Measurements from ENCODE around the gene ZFYVE9. TPM values are rescaled to one million over a fixed set of nuclear protein-coding genes. Genes with fewer than 3 reads are reported as not detected.

ZFYVE9 gene
- total and polyA plus RNA-seq, 2 of the 4 experiments (the other 2 are of a cell fraction) = 8.3 to 28.7 TPM

- intact Hi-C loops (cut with micrococcal nuclease) = no loop called here
- no peak for TF ChIP-seq POLR2A (IDR thresholded peaks at IDR 0.05; ENCODE audit: low read depth, low read length)
- TF ChIP-seq CEBPB (IDR thresholded peaks at IDR 0.05; ENCODE audit: low read depth, low read length) = no peak
- no peak for TF ChIP-seq BHLHE40 (IDR thresholded peaks at IDR 0.05; ENCODE audit: low read depth, low read length)
- no peak for TF ChIP-seq MAZ (IDR thresholded peaks at IDR 0.05; ENCODE audit: borderline replicate concordance, low read depth, low read length)
- no peak for TF ChIP-seq CTCF (conservative IDR thresholded peaks at IDR 0.05; ENCODE audit: low read depth, low read length)
- TF ChIP-seq CHD1 (IDR thresholded peaks at IDR 0.05; ENCODE audit: low read depth, low read length) = no peak
- TF ChIP-seq USF2 (IDR thresholded peaks at IDR 0.05; ENCODE audit: low read depth, low read length) = no peak
- TF ChIP-seq SMC3 (IDR thresholded peaks at IDR 0.05; ENCODE audit: low read depth, low read length) = no peak
- no peak for TF ChIP-seq MXI1 (IDR thresholded peaks at IDR 0.05; ENCODE audit: borderline replicate concordance, low read depth, low read length)
- no peak for TF ChIP-seq MAFK (IDR thresholded peaks at IDR 0.05; ENCODE audit: low read depth, low read length)
- no peak for TF ChIP-seq RFX5 (IDR thresholded peaks at IDR 0.05; ENCODE audit: low read depth, low read length)
- TF ChIP-seq RAD21 (IDR thresholded peaks at IDR 0.05; ENCODE audit: low read length) = no peak
- no peak for TF ChIP-seq NFE2L2 (IDR thresholded peaks at IDR 0.05; ENCODE audit: low read depth, low read length)
- no peak for TF ChIP-seq RCOR1 (IDR thresholded peaks at IDR 0.05; ENCODE audit: insufficient replicate concordance, low read length)
- no peak for TF ChIP-seq ELK1 (IDR thresholded peaks at IDR 0.05; ENCODE audit: borderline replicate concordance, low read depth, low read length)
- no peak for TF ChIP-seq FOS (IDR thresholded peaks at IDR 0.05; ENCODE audit: low read depth, low read length)
These were observed 202.1 kb downstream of the ZFYVE9 start for GRCh38 chr1:52343979-52344378.

More at GRCh38 chr1:52343979-52344378, 202.1 kb downstream of the ZFYVE9 start:
- no TSS peak for BruUV-seq (replicated peaks)
- dilution Hi-C loops (cut with HindIII; ENCODE audit: low sequenced_read_pairs, unreplicated experiment) = no loop called here
- Histone ChIP-seq H3K9ac (ENCODE audit: low read depth, low read length) (no peak overlapping the region), H4K8ac (ENCODE audit: low read depth in 2 of 2, low read length in 2 of 2) (no peak overlapping the region), H2BK15ac (ENCODE audit: low read depth, low read length) (no peak overlapping the region), H4K20me1 (ENCODE audit: insufficient read depth, low read length) (no peaks in the 10 kb centered on the region), H3K4me2 (ENCODE audit: low read depth, low read length) (no peak overlapping the region), H3K27me3 (ENCODE audit: control insufficient read depth, insufficient read depth, low read length) (no peaks in the 10 kb centered on the region), H2AK9ac (replicated peaks; ENCODE audit: low read depth, low read length, poor library complexity) (no peak overlapping the region), H3K27ac (ENCODE audit: insufficient read depth, low read length) (no peak overlapping the region), H3K23ac (ENCODE audit: low read depth, low read length) (no peak overlapping the region), H3K9me3 (ENCODE audit: control insufficient read depth, insufficient read depth, low read length) (no peaks in the 10 kb centered on the region), H3K18ac (ENCODE audit: low read depth, low read length) (no peak overlapping the region), H3K56ac (ENCODE audit: extremely low read depth, insufficient read depth, low read length) (no peak overlapping the region), H3K36me3 (ENCODE audit: control insufficient read depth, insufficient read depth, low read length) (peaks cover 7% of the 10 kb centered on the region), H2BK120ac (ENCODE audit: low read depth, low read length) (no peak overlapping the region), H3K79me1 (ENCODE audit: low read depth in 1 of 2, low read length in 2 of 2) (no peaks in the 10 kb centered on the region), H2AFZ (replicated peaks; ENCODE audit: low read length, poor library complexity) (no peak overlapping the region), H3K14ac (replicated peaks; ENCODE audit: low read depth, low read length) (no peak overlapping the region), H4K91ac (ENCODE audit: insufficient read depth, low read depth, low read length) (no peak overlapping the region), H3K4ac (ENCODE audit: low read depth, low read length) (no peak overlapping the region), H4K5ac (ENCODE audit: low read depth, low read length) (no peak overlapping the region), H2BK20ac (ENCODE audit: low read depth, low read length) (no peak overlapping the region), H2BK5ac (ENCODE audit: low read depth, low read length, poor library complexity, severe bottlenecking) (no peak overlapping the region), H2AK5ac (ENCODE audit: low read depth, low read length) (no peak overlapping the region), H3K4me1 (ENCODE audit: control insufficient read depth, insufficient read depth, low read length) (no peaks in the 10 kb centered on the region; the same call in 1 of the 2 replicates), H3K4me3 (ENCODE audit: insufficient read depth, low read depth, low read length) (no peak overlapping the region), H3K9me1 (ENCODE audit: insufficient read depth, low read length) (peaks cover 7% of the 10 kb centered on the region; the same call in 1 of the 2 replicates)
- DNase-seq (no peak), ATAC-seq (ENCODE audit: low read depth) (no peak)
- in situ Hi-C loops (cut with MboI; ENCODE audit: low sequenced_read_pairs) = no loop called here
- no CpG with 5 or more reads among the region's 3 CpGs for WGBS, 2 experiments (ENCODE audit: extremely low coverage in 2 of 2, insufficient read length in 1 of 2)
- POLR2A ChIA-PET (ENCODE audit: unreplicated experiment) = no interaction called here
- CTCF ChIA-PET = no interaction called here

Measured in IMR-90 (cell line).